NCI-H1417 treated with DMSO at 0.1 percent for 48 hours (cell line): ENCODE measurements around the gene TRIO.
"Not testable (repeated sequence)": the region's sequence is repeated elsewhere in the genome, so short reads cannot be mapped to it uniquely, and the experiment has no call there.

Source experiments
- DNase-seq: peaks from one replicate; lab custom pipeline; 2025; lab: John Stamatoyannopoulos, UW

The TRIO gene

DNA sequence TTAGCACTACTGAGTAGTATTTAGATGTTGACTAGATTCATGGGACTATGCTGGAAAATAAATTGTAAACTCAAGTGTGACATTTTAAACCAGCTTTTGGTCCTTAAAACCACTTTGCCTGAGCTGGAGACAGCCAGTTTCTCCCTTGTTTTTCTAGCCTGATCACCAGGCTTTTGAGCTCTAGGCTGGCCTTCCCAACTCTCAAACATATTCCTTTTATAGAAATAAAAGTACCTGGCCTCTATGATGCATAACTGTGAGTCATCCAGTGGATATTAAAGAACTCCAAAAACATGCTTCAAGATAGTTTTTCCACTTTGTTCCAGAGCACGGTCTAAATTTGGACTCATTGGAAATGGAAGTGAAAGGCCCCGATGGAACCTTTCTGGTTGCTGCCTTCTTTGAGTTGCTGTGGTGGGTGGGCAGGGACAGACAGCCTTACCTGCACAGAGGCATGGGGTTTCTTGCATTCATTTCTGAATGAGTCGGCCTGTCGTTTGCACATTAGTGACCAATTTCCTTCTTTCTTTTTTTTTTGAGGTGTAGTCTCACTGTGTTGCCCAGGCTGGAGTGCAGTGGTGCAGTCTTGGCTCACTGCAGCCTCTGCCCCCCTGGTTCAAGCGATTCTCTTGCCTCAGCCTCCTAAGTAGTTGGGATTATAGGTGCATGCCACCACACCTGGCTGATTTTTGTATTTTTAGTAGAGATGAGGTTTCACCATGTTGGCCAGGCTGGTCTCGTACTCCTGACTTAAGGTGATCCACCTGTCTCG lies 43.1 kb downstream of the TRIO start:
- DNase-seq = no peak

- DNase-seq = no peak
Observed at GRCh38 chr5:14187157-14187556, 44.0 kb downstream of the TRIO start.

GRCh38 chr5:14187660-14188059 lies 44.5 kb downstream of the TRIO start:
- DNase-seq = no peak

DNA sequence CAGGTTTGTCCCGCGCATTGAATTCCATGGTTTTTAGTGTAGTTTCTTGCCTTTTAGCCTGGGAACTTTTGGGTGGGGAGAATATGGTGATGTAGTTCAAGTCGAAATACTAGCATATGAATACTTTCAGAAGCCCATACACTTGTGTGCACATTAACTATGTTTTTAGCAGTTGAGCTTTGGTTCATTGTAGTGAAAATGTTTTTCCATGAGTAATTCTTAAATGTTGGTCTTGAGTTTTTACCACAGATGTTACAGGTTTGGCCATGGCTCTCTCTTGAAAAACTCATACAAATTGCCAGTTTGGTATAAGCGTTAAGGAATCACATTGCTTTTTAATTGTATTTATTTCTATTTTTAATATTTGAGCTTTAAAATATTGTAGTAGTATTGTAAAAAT lies 45.6 kb downstream of the TRIO start:
- no peak for DNase-seq

- no peak for DNase-seq
Observed at GRCh38 chr5:14189680-14190079, 46.5 kb downstream of the TRIO start.

DNA sequence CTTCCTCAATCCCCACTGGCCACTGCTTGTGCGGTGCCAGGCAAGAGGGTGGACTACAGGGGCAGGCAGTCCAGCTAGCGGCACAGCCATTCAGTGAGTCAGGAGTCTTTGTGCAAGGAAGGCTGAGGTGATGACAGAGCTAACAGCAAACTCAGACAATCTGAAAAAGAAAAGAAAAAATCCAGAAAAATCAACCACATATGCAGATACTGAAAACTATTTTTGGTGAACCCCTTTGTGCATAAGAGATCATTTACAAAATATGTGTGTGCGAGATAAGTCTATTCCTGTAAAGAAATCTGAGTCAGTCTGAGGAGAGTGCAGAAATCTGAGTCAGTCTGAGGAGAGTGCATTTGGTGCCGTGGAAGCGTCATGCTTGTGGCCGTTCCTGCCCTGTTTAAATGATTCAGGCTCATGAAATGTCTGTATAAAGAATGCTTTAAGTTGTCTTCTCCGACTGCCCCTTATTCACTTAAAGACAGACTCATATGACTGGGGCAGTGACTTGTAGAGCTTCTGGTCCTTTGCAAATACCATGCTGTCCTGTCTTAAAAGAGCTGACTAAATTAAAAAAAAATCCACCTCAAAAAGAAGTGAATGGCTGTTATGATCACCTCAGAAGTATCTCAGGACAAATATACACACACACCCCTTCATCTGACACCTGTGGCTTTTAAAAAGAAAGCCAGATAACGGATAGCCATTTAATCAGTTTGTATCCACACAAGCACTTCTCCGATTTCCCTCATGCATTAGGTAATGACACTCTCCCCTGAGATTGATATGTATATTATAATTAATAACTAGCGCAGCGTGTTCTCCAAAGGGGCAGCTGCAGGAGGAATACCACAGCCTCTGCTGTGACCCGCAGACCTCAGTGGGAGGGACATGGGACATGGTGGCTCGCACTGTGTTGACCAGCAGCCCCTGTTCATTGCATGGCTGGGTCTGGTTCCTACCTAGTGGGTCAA lies 47.3 kb downstream of the TRIO start:
- peak; percentile 81 for DNase-seq

DNA sequence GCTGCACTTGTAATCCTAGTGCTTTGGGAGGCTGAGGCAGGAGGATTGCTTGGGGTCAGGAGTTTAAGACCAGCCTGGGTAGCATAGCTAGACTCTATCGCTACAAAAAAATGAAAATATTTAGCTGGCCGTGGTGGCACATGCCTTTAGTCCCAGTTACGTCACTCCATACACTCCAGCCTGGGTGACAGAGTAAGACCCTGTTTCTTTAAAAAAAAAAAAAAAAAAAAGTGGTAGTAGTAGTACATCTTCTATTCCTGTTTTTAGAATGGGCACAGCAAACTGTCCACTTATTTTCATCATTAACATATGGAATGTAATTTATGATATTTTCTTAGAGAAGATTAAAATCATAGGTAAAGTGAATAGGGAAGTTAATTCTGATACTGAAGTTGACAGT lies 48.2 kb downstream of the TRIO start:
- no peak for DNase-seq

GRCh38 chr5:14193496-14193895 lies 50.4 kb downstream of the TRIO start:
- no peak for DNase-seq

GRCh38 chr5:14195588-14195987 lies 52.4 kb downstream of the TRIO start:
- DNase-seq = no peak

GRCh38 chr5:14197056-14197455 lies 53.9 kb downstream of the TRIO start:
- peak; percentile 74 for DNase-seq

DNA sequence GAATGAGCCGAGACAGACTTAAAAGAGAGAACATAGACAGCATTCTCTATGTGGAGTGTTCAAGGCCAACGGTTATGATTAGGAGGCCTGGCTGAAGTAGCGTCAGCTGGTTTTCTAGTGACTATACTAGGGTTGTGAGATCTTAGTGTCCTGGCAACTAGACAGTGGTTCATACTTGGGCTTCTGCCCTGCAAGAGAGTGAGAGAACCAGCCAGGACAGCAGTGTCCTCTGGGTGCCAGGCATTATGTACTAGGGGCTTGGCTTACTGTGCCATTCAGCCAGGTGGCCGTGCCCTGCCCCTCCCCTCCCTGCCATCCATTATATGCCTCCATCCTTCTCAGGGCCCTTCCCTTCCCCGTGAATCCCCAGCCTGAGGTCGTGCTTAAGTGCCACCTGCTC lies 56.8 kb downstream of the TRIO start:
- no peak for DNase-seq

GRCh38 chr5:14200312-14200990 lies 57.3 kb downstream of the TRIO start:
- peak; percentile 87 for DNase-seq

DNA sequence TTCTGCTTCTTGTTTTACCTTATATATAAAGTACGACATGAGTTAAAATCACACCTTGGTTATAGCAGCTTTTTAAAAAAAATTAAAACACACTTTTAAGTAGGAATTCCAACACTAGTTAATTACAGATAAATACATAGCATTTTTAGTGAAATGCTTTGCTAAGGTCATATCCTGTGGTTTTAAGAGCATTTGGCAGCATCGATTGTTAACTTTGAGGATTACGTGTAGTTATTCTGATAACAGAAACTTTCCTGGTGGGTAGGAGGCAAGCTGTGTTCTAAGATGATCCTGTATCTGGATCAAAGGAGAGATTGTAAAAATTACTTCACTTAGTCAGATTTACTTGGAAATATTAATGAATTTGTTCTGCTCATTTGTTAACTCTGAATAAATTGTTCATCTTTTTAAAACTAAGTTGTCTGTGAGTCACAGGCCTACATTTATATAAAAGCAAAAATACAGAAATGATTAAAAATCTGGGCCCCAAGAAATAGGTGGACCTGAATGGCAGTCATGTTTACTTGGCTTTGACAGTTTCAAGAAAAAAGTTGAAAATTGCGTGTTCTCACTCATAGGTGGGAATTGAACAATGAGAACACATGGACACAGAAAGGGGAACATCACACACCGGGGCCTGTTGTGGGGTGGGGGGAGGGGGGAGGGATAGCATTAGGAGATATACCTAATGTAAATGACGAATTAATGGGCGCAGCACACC lies 58.3 kb downstream of the TRIO start:
- DNase-seq = no peak

- DNase-seq = no peak
Observed at GRCh38 chr5:14202462-14202861, 59.3 kb downstream of the TRIO start.

GRCh38 chr5:14204011-14204670 lies 61.0 kb downstream of the TRIO start:
- no peak for DNase-seq

DNA sequence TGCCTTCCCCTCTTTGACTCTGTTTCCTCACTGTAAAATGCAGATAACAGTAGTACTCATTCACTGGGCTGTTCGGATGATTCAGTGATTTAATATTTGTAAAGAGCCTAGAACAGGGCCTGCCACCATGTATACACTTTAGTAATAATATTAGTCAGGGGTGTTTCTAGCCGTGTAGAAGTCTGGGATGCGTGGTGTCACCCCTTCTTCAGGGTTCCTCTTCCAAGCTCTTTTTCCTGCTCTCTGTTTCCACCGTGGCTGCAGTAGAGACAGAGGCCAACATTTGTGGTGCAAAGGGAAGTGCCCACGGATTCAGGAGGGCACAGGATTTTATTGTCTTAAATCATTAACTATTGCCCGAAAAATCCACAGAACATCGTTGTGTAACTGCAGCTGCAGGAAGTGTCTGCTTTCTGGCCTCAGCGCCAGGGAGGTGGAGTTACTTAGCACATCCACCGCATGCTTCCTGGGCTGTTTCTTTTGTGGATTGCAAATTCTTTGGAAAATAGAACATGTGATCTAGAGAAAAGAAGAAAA lies 61.7 kb downstream of the TRIO start:
- no peak for DNase-seq

DNA sequence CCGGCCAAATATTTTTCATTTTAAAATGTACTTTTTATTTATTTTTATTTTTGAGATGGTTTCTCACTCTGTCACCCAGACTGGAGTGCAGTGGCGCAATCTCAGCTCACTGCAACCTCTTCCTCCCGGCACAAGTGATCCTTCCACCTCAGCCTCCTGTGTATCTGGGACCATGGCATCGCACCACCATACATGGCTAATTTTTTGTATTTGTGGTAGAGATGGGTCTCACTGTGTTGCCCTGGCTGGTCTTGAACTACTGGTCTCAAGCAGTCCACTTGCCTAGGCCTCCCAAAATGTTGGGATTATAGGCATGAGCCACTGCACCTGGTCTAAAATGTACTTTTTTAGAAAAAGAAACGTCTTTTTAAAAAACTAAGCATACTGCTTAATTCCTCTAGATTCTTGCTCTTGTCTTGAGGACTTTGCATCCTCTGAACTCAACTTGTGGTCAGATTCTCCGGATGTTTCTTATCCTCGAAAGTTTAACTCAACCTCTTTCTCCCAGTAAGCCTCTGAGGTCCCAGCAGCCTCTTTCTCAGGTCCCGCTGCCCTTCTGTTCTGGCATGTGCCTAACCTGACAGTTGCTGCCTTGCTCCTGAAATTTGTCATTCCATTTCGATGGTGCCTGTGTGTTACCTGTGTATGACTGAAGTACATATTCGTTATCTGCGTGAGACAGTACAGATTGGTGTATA lies 63.0 kb downstream of the TRIO start:
- no peak for DNase-seq

DNA sequence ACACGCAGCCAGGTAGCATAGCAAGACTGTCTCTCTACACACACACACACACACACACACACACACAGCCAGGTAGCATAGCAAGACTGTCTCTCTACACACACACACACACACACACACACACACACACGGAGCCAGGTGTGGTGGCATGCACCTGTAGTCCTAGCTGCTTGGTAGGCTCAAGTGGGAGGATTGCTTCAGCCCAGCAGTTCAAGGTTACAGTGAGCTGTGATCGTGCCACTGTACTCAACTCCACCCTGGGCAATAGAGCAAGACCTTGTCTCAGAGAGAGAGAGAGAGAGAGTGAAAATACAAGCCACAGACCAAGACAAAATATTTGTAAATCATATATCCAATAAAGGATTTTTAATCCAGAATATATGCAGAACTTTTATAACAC lies 64.3 kb downstream of the TRIO start:
- DNase-seq = not testable (repeated sequence)

GRCh38 chr5:14208071-14209021 lies 65.2 kb downstream of the TRIO start:
- no peak for DNase-seq
